HepG2 (cell line): ENCODE measurements around the gene CELF4. TPM values are rescaled to one million over a fixed set of nuclear protein-coding genes. Genes with fewer than 3 reads are reported as not detected.

Experiments
- ATAC-seq: fragments of 200-7000 bp; cut with Tn5 transposase; 3 replicates; pipeline ENCODE4 v1.9.1; 2020; ENCODE audit warnings: mild to moderate bottlenecking, moderate library complexity
- BruUV-seq: library from RNA; stranded (reverse); fragments of 400-500 nt; replicated peaks from 2 replicates; lab custom pipeline; 2021; lab: Mats Ljungman, UMichigan
- CTCF ChIA-PET: fragments of 300-600 bp; formaldehyde crosslinking; extraction: SDS; loops from one replicate; lab custom pipeline; 2021; ENCODE audit warnings: low total read pairs, inconsistent platforms, low intra/inter-chr PET ratio; lab: Yijun Ruan, JAX
- POLR2A ChIA-PET: fragments of 350-600 bp; sonication (Branson Sonifier 250); formaldehyde crosslinking; loops from one replicate; lab custom pipeline; 2020; ENCODE audit warnings: antibody characterized with exemption, inconsistent platforms; lab: Yijun Ruan, JAX
- DNase-seq: peaks from one replicate; pipeline ENCODE4 v3.0.0-alpha.2; 2015; ENCODE audit warnings: low spot score
- FAIRE-seq: peaks from 3 replicates; lab custom pipeline; 2011; peaks lifted over from hg19 to GRCh38; lab: Jason Lieb, UNC
- H2AFZ ChIP-seq: one replicate; pipeline ENCODE4 v1.6.1; 2011; ENCODE audit warnings: low read length, inconsistent platforms
- H3K27ac ChIP-seq: fragments of 300-600 bp; 3 replicates; pipeline ENCODE4 v1.8.0; 2011; ENCODE audit warnings: mixed run types, mild to moderate bottlenecking, mixed read lengths, low read length, inconsistent platforms; ENCODE audit not compliant: insufficient read depth; ENCODE audit errors: extremely low read length
- H3K27me3 ChIP-seq, 2 experiments: fragments of 200-600 bp in 1 of 2; 2 replicates in 1 of 2; 3 replicates in 1 of 2; pipeline versions ENCODE4 v1.6.0 to v1.8.0; 2011; ENCODE audit warnings: low read length in 2 of 2, mild to moderate bottlenecking in 2 of 2, moderate library complexity in 2 of 2, inconsistent platforms in 1 of 2; ENCODE audit not compliant: insufficient read depth in 2 of 2, control insufficient read depth in 1 of 2
- H3K36me3 ChIP-seq, 2 experiments: fragments of 200-600 bp in 1 of 2; replicated peaks in 1 of 2; 2 replicates in 1 of 2; 3 replicates in 1 of 2; pipeline versions ENCODE4 v1.5.1 to v1.8.0; 2011; ENCODE audit warnings: low read length in 2 of 2, inconsistent platforms in 1 of 2; ENCODE audit not compliant: insufficient read depth in 2 of 2, control insufficient read depth in 1 of 2
- H3K4me1 ChIP-seq: 2 replicates; pipeline ENCODE4 v1.5.1; 2012; ENCODE audit warnings: low read length, inconsistent platforms; ENCODE audit not compliant: insufficient read depth
- H3K4me2 ChIP-seq: 2 replicates; pipeline ENCODE4 v1.6.0; 2011; ENCODE audit warnings: low read depth, low read length, inconsistent platforms
- H3K4me3 ChIP-seq, 3 experiments: fragments of 200-600 bp in 1 of 3; sonication (generic), shearing (Covaris generic) in 1 of 3; replicated peaks in 1 of 3; 2 replicates each; pipeline ENCODE4 v1.5.1; 2011 to 2016; ENCODE audit warnings: low read length in 3 of 3, inconsistent platforms in 2 of 3, low read depth in 2 of 3, mild to moderate bottlenecking in 2 of 3, control low read depth in 1 of 3, mixed read lengths in 1 of 3; ENCODE audit not compliant: insufficient read depth in 1 of 3
- H3K79me2 ChIP-seq: one replicate; pipeline ENCODE4 v1.6.1; 2011; ENCODE audit warnings: low read length, inconsistent platforms; ENCODE audit not compliant: insufficient read depth
- H3K9ac ChIP-seq: 2 replicates; pipeline ENCODE4 v1.6.0; 2011; ENCODE audit warnings: mild to moderate bottlenecking, low read depth, low read length, inconsistent platforms; ENCODE audit not compliant: insufficient read depth
- H3K9me3 ChIP-seq: 2 replicates; pipeline ENCODE4 v1.5.1; 2012; ENCODE audit warnings: mild to moderate bottlenecking, low read length
- H4K20me1 ChIP-seq: 2 replicates; pipeline ENCODE4 v1.6.0; 2011; ENCODE audit warnings: inconsistent platforms, mild to moderate bottlenecking, low read length, moderate library complexity; ENCODE audit not compliant: insufficient read depth
- AHDC1 ChIP-seq: sonication (generic); formaldehyde crosslinking; IDR thresholded peaks from 2 replicates; pipeline ENCODE4 v1.5.1; 2020; ENCODE audit warnings: mild to moderate bottlenecking, missing genetic modification reagents, borderline replicate concordance
- ERF ChIP-seq: IDR thresholded peaks from 2 replicates; pipeline ENCODE4 v1.6.1; 2018; ENCODE audit warnings: missing biosample characterization, missing genetic modification reagents
- EZH2 ChIP-seq: conservative IDR thresholded peaks from 2 replicates; pipeline ENCODE4 v1.6.1; 2012; ENCODE audit warnings: mild to moderate bottlenecking, low read depth, low read length, moderate library complexity
- NFYB ChIP-seq: sonication (generic); formaldehyde crosslinking; IDR thresholded peaks from 2 replicates; pipeline ENCODE4 v1.4.0; 2020; ENCODE audit warnings: missing genetic modification reagents
- ZNF432 ChIP-seq: sonication (generic); formaldehyde crosslinking; IDR thresholded peaks from 2 replicates; pipeline ENCODE4 v1.5.0; 2020; ENCODE audit warnings: missing genetic modification reagents, mild to moderate bottlenecking, borderline replicate concordance
- WGBS: methylation state at CpG from one replicate; pipeline ENCODE4 v1.1.6; 2017; ENCODE audit warnings: low lambda C conversion rate; 5-methylcytosine and 5-hydroxymethylcytosine counted together
- in situ Hi-C: cut with HindIII; loops from 2 replicates; pipeline ENCODE4 v1.10.0; 2017; ENCODE audit warnings: low pct_unique_long_range_greater_than_20kb; ENCODE audit not compliant: extremely low pct_ligation_motif_present
- intact Hi-C: fragments of 100-400 bp; cut with micrococcal nuclease; formaldehyde crosslinking; loops from one replicate; pipeline ENCODE4 v1.10.0; 2022; ENCODE audit not compliant: unreplicated experiment
- polyA plus RNA-seq, 8 experiments: library from polyadenylated mRNA; depleted of rRNA in 3 of 8; stranded (reverse) in 7 of 8; unstranded in 1 of 8; fragments of >200 nt; fragmentation: Illumina TruSeq in 4 of 8; extraction: Trizol in 4 of 8; gene quantifications; 2 replicates each; pipeline versions ENCODE4 v1.2.1 to v1.2.3, GENCODE V29; 2011 to 2016; ENCODE audit warnings: low read depth in 4 of 8, missing spikeins in 1 of 8, mixed read lengths in 1 of 8; ENCODE audit not compliant: insufficient read depth in 1 of 8
- total RNA-seq, 5 experiments: library from RNA; depleted of rRNA; stranded (reverse); fragments of >200 nt; fragmentation: Illumina TruSeq; extraction: Trizol; gene quantifications; 2 replicates each; pipeline ENCODE4 v1.2.3, GENCODE V29; 2016; ENCODE audit warnings: low read depth in 1 of 5

CELF4 gene
- total and polyA plus RNA-seq, 2 of the 13 experiments (the other 11 are each of a cell fraction or from before 2014, with no cell fraction given) = not detected

- intact Hi-C loops = no loop called here
- 29% methylated on average over 30 of the region's 51 CpGs for WGBS
- POLR2A ChIA-PET = no interaction called here
- Histone ChIP-seq H3K79me2 (no peaks in the 10 kb centered on the region), H3K36me3 (no peaks in the 10 kb centered on the region), H4K20me1 (no peaks in the 10 kb centered on the region), H3K9ac (no peak overlapping the region), H2AFZ (no peak overlapping the region), H3K27ac (no peak overlapping the region), H3K4me2 (no peak overlapping the region), H3K4me1 (no peaks in the 10 kb centered on the region), H3K27me3 (peaks cover 1 to 36% of the 10 kb centered on the region in 2 experiments; a peak in 3 of 5 replicates), H3K4me3 (no peak overlapping the region), H3K9me3 (no peaks in the 10 kb centered on the region)
- CTCF ChIA-PET = no interaction called here
- in situ Hi-C loops = no loop called here
- FAIRE-seq = no peak
- no peak for DNase-seq
- no peak for ATAC-seq
- no TSS peak for BruUV-seq
- no peak for TF ChIP-seq NFYB (CRISPR knock-in tag)
- TF ChIP-seq AHDC1 (CRISPR knock-in tag) = no peak
- TF ChIP-seq ZNF432 = no peak
- peak; percentile 49; the same call in 1 of the 2 replicates for TF ChIP-seq EZH2
- no peak for TF ChIP-seq ERF (CRISPR knock-in tag)
Observed at GRCh38 chr18:37566479-37567060, 972 bp upstream of the CELF4 start.
